Liver (tissue), 3 donors: ENCODE data around the gene MAP3K12.

Source experiments
- ATF3 ChIP-seq: IDR thresholded peaks from 2 replicates; pipeline ENCODE4 v1.6.1; 2016; ENCODE audit warnings: antibody characterized with exemption
- CTCF ChIP-seq: fragments of 150-350 bp; IDR thresholded peaks from 2 replicates; pipeline ENCODE4 v1.5.1; 2017; ENCODE audit warnings: improper control_type of control experiment, low read depth, low read length; ENCODE audit not compliant: missing input control
- EGR1 ChIP-seq, 2 donors: IDR thresholded peaks; 2 replicates each; pipeline ENCODE4 v1.6.1; 2016 to 2018; ENCODE audit warnings: antibody characterized with exemption in 2 of 2, low read depth in 2 of 2
- HNF4G ChIP-seq: IDR thresholded peaks from 2 replicates; pipeline ENCODE4 v1.6.1; 2016; ENCODE audit warnings: antibody characterized with exemption
- JUND ChIP-seq, 2 donors: IDR thresholded peaks; 2 replicates each; pipeline ENCODE4 v1.6.1; 2016; ENCODE audit warnings: antibody characterized with exemption in 2 of 2
- RAD21 ChIP-seq, 2 donors: IDR thresholded peaks; 2 replicates each; pipeline ENCODE4 v1.6.1; 2016; ENCODE audit warnings: antibody characterized with exemption in 2 of 2, mild to moderate bottlenecking in 2 of 2
- SP1 ChIP-seq: IDR thresholded peaks from 2 replicates; pipeline ENCODE4 v1.6.1; 2018; ENCODE audit warnings: antibody characterized with exemption, mild to moderate bottlenecking
- YY1 ChIP-seq: IDR thresholded peaks from 2 replicates; pipeline ENCODE4 v1.6.1; 2016; ENCODE audit warnings: antibody characterized with exemption, mild to moderate bottlenecking
- TF ChIP-seq, protein P1 (sequence below): IDR thresholded peaks from 2 replicates; pipeline ENCODE4 v1.6.1; 2016; ENCODE audit warnings: antibody characterized with exemption
- TF ChIP-seq, protein P2 (sequence below): IDR thresholded peaks from 2 replicates; pipeline ENCODE4 v1.6.1; 2016; ENCODE audit warnings: antibody characterized with exemption
- donor health status: healthy.
- donor health status: healthy.

GRCh38 chr12:53505086-53505485 lies 5.8 kb upstream of the MAP3K12 start:
- TF ChIP-seq, protein P1, sequence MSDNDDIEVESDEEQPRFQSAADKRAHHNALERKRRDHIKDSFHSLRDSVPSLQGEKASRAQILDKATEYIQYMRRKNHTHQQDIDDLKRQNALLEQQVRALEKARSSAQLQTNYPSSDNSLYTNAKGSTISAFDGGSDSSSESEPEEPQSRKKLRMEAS, result no peak
- TF ChIP-seq RAD21 (IDR thresholded peaks at IDR 0.05), result no peak
- no peak for TF ChIP-seq EGR1 (IDR thresholded peaks at IDR 0.05; ENCODE audit: low read depth in 2 of 2)
- TF ChIP-seq, protein P2, sequence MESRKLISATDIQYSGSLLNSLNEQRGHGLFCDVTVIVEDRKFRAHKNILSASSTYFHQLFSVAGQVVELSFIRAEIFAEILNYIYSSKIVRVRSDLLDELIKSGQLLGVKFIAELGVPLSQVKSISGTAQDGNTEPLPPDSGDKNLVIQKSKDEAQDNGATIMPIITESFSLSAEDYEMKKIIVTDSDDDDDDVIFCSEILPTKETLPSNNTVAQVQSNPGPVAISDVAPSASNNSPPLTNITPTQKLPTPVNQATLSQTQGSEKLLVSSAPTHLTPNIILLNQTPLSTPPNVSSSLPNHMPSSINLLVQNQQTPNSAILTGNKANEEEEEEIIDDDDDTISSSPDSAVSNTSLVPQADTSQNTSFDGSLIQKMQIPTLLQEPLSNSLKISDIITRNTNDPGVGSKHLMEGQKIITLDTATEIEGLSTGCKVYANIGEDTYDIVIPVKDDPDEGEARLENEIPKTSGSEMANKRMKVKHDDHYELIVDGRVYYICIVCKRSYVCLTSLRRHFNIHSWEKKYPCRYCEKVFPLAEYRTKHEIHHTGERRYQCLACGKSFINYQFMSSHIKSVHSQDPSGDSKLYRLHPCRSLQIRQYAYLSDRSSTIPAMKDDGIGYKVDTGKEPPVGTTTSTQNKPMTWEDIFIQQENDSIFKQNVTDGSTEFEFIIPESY, result no peak
- no peak for TF ChIP-seq CTCF
- TF ChIP-seq HNF4G, result no peak
- TF ChIP-seq ATF3, result no peak
- no peak for TF ChIP-seq SP1
- TF ChIP-seq YY1, result no peak
- TF ChIP-seq JUND (IDR thresholded peaks at IDR 0.05), result no peak
